Activated gamma-delta T cell (primary cell): Measurements from ENCODE around the gene GOLPH3L.
"Not testable (repeated sequence)": the region's sequence is repeated elsewhere in the genome, so short reads cannot be mapped to it uniquely, and the experiment has no call there.

Experiments used
- DNase-seq: peaks from one replicate; lab custom pipeline; 2025; lab: John Stamatoyannopoulos, UW

Gene GOLPH3L

DNA sequence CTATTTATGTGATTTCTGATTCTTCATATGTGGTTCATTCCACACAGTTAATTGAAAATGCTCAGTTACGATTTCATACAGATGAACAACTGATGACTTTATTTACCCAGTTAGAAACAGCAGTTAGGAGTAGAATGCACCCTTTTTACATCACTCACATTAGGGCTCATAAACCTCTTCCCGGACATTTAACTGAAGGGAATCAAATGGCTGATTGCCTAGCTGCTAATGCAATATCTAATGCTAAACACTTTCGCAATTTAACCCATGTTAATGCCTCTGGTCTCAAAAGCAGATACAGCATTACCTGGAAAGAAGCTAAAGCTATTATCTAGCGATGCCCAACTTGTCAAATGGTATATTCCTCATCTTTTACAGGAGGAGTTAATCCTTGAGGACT lies 39.9 kb downstream of the GOLPH3L start:
- not testable (repeated sequence) for DNase-seq

GRCh38 chr1:150654635-150655034 lies 42.3 kb downstream of the GOLPH3L start:
- DNase-seq, result not testable (repeated sequence)

DNA sequence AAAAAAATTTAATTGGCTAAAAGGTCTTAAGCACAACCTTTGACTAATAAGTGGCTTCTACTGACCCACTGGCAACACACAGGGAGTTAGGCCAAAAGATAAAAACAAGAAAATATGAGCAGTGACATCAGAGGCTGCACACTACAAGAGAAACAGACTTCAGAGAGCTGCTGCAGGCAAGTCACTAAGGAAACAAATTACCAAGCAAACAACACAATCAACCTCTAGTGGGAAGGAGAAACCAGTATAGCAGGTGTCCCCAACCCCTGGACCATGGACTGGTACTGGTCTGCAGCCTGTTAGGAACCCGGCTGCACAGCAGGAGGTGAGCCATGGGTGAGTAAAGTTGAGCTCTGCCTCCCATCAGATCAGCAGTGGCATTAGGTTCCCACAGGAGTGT lies 46.8 kb downstream of the GOLPH3L start:
- DNase-seq, result no peak

DNA sequence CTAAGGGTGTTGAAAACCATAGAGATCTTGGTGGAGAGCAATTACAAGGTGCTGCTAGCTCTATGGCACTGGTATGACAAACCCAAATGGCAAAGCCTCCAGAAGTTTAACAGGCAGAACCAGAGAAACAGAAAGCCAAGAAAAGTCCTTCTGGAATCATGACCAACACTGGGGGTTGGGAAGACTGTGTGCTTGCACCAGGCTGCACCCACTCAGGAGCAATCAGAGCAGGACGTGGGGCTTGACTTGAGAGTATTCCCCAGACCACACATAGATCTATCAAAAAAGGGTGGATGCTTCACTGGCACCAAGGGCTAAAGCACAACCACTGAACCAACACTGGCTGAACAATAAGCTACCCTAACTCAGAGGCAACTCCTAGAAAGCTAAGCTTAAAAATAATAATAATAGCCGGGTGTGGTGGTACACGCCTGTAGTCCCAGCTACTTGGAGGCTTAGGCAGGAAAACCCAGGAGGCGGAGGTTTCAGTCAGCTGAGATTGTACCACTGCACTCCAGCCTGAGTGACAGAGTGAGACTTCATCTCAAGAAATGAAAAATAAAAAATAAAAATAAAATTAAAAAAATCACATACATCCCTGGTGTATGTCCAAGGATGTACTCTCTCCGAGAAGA lies 47.4 kb downstream of the GOLPH3L start:
- no peak for DNase-seq

GRCh38 chr1:150642296-150642695 lies 54.7 kb downstream of the GOLPH3L start:
- DNase-seq, result no peak

DNA sequence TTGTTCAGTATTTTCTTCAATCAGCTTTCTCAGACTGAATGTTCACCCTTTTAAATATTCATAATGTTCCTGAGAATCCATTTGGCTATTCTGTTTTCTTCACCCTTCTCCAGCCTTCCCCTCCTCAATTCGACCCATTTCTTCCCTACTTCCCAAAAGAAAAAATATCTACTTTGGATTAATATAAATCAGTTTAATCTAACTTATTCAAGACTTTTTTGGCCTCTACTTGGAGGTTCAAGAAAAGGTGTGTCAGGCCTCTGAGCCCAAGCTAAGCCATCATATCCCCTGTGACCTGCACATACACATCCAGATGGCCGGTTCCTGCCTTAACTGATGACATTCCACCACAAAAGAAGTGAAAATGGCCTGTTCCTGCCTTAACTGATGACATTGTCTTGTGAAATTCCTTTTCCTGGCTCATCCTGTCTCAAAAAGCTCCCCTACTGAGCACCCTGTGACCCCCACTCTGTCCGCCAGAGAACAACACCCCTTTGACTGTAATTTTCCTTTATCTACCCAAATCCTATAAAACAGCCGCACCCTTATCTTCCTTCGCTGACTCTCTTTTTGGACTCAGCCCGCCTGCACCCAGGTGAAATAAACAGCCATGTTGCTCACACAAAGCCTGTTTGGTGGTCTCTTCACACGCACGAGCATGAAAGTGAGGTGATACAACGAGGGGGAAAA lies 55.7 kb downstream of the GOLPH3L start:
- not testable (repeated sequence) for DNase-seq

DNA sequence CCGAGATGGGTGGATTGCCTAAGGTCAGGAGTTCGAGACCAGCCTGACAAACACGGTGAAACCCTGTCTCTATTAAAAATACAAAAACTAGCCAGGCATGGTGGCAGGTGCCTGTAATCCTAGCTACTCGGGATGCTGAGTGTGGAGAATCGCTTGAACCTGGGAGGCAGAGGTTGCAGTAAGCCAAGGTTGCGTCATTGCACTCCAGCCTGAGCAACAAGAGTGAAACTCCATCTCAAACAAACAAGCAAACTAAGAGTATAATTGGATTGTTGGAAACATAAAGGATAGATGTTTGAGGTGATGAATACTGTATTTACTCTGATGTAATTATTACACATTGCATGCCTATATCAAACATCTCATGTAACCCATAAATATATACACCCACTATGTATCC lies 58.5 kb downstream of the GOLPH3L start:
- not testable (repeated sequence) for DNase-seq

DNA sequence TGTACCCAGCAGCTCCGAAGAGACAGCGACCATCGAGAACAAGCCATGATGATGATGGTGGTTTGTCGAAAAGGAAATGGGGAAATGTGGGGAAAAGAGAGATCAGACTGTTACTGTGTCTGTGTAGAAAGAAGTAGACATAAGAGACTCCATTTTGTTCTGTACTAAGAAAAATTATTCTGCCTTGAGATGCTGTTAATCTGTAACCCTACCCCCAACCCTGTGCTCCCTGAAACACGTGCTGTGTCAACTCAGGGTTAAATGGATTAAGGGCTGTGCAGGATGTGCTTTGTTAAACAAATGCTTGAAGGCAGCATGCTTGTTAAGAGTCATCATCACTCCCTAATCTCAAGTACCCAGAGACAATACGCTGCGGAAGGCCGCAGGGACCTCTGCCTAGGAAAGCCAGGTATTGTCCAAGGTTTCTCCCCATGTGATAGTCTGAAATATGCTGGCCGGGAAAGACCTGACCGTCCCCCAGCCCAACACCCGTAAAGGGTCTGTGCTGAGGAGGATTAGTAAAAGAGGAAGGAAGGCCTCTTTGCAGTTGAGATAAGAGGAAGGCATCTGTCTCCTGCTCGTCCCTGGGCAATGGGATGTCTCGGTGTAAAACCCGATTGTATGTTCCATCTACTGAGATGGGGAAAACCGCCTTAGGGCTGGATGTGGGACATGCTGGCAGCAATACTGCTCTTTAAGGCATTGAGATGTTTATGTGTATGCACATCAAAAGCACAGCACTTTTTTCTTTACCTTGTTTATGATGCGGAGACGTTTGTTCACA lies 61.9 kb downstream of the GOLPH3L start:
- not testable (repeated sequence) for DNase-seq

- DNase-seq, result peak; percentile 82
Observed at GRCh38 chr1:150629115-150629928, 67.6 kb downstream of the GOLPH3L start, which contains the start of gene ENSA. Gene ENSA, minus strand, starts transcription at chr1:150629612. Its CDS starts 142 bp downstream, at chr1:150629470.

GRCh38 chr1:150628766-150629114 lies 68.2 kb downstream of the GOLPH3L start:
- DNase-seq, result no peak

DNA sequence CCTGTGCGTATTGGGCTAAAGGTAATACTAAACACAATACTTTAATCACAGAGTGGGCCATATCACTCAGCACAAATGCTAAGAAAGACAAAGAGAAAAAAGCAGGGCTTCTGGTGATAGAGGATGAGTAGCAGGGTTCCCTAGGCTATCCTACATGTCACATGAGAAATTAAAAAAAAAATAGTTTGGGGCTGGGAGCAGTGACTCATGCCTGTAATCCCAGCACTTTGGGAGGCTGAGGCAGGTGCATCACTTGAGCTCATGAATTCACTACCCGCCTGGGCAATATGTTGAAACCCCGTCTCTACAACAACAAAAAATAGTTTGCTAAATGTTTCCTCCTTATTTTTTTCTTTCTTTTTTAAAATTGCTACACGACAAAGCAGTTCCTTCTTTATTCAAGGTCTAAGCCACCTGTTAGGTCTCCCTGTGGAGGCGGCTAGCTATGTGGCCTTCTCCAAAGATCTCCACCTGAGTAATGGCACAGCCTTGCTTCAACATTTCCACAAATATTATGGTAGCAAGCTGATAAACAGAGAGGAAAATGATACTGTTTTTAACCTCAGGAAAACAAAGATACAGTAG lies 69.0 kb downstream of the GOLPH3L start:
- DNase-seq, result no peak

DNA sequence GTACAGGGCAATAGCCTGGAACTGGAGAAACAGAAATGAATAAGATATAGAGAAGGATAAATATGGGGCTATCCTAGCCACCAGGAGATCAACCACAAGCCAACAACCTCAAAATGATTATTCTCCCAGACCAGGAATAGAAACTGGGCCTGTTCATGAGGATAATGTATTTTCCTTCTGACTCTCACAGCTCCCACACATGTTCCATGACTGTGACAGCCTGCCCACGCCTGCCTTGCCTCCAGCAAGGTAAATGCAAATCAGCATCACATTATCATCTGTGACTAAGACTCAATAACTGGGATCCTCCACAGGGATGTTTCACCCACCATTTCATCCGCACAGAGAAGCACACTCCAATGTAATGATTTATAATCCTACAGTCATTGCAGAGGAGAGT lies 70.8 kb downstream of the GOLPH3L start:
- no peak for DNase-seq

DNA sequence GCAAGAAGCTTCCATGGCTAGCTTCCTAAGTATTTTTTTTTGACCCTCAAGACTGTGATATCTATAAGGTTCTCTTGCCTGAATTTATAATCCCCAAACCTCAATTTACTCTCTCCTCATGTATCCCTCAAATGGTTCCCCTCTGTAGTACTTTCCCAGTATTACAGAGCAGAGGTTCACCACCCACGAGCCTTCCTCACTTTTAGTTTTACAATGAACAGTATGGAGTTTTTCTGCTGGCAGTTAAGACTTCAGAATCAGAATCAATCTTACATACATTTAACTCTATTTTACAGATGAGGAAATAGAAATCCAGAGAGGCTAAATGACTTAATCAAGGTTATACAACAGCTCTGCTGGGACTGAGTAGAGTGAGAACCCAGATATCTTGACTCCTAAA lies 72.4 kb downstream of the GOLPH3L start:
- not testable (repeated sequence) for DNase-seq

- not testable (repeated sequence) for DNase-seq
Observed at GRCh38 chr1:150624134-150624533, 72.8 kb downstream of the GOLPH3L start.

DNA sequence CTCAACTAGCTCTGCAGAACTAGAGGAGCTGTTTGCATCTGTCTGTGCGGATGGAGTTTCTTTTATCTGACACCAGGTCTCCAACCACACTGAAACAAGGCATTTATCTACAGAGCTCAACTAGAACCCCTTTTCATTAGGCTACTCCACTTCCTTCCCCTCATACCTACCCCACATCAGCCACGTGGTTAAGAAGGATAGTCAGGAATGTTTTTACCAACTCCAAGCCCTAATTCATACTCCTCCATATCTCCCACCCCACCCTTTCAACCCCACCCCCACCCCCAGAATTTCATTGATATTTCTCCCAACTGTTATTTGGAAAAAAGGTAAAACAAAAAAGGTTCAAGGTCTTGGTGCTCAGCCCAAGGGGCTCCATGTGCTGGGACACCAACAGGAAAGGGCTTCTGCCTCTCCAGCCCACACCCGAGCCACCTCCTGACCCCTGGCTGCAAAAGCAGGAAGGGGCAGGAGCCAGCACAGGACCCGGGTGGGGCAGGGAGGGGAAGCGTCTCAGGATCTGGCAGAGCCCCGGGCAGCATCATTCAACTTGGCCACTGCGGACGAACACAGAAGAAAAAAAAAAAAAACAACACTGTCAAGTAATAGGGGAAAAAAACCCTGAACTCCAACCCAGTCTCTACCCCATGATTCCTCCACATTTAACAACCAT lies 74.5 kb downstream of the GOLPH3L start:
- DNase-seq, result no peak

GRCh38 chr1:150621497-150622302 lies 75.3 kb downstream of the GOLPH3L start:
- no peak for DNase-seq

DNA sequence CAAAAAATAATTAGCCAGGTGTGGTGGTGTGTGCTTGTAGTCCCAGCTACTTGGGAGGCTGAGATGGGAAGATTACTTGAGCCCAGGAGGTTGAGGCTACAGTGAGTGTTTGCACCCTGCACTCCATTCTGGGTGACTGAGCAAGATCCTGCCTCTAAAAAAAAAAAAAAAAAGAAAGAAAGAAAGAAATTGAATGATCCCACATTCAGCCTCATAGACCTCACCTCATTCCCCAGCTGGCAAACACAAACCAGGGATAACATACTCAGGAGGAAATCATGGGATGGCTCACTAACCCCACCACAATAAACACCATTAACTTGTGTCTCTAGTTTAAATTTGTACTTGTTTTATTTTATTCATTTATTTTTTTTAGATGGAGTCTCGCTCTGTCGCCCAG lies 76.0 kb downstream of the GOLPH3L start:
- DNase-seq, result no peak

GRCh38 chr1:150619576-150620509 lies 77.1 kb downstream of the GOLPH3L start:
- DNase-seq, result no peak
